ENCODE measurements around the gene NR4A2. TPM values are rescaled to one million over a fixed set of nuclear protein-coding genes. Genes with fewer than 3 reads are reported as not detected.

Gene NR4A2
- polyA plus RNA-seq, 4 donors, result 1.3 to 5.7 (median 2.0) TPM

GRCh38 chr2:156342254-156343095, 10.0 kb upstream of the NR4A2 start:
- peak overlapping the region; percentile 100 for H3K27ac ChIP-seq (ENCODE audit: low read depth in 1 of 3, low read length in 2 of 3)
- H3K27me3 ChIP-seq (ENCODE audit: control insufficient read depth in 3 of 3, insufficient read depth in 3 of 3, low read length in 3 of 3), result no peaks in the 10 kb centered on the region
- FAIRE-seq, result no peak
- DNase-seq, result peak; percentile 95 to 98
- 0 to 1% (median 0%) methylated on average over 33 to 86 of the region's 86 CpGs for WGBS, 3 donors
- H3K4me1 ChIP-seq (ENCODE audit: control insufficient read depth in 3 of 3, insufficient read depth in 2 of 3, low read depth in 1 of 3, low read length in 2 of 3), result peaks cover 0 to 22% (median 4%) of the 10 kb centered on the region in 3 donors
- peak overlapping the region; percentile 74 to 100 (median 92) for H3K4me3 ChIP-seq (ENCODE audit: low read depth in 1 of 3, low read length in 3 of 3)
- no peaks in the 10 kb centered on the region for H3K36me3 ChIP-seq (ENCODE audit: control insufficient read depth in 3 of 3, insufficient read depth in 2 of 3, low read depth in 1 of 3, low read length in 3 of 3)
- H3K9me3 ChIP-seq (ENCODE audit: control insufficient read depth in 2 of 2, insufficient read depth in 1 of 2, low read depth in 1 of 2, low read length in 1 of 2), result no peaks in the 10 kb centered on the region

- peak overlapping the region; percentile 74 to 100 (median 92) for H3K4me3 ChIP-seq (ENCODE audit: low read depth in 1 of 3, low read length in 3 of 3)
- no peaks in the 10 kb centered on the region for H3K9me3 ChIP-seq (ENCODE audit: control insufficient read depth in 2 of 2, insufficient read depth in 1 of 2, low read depth in 1 of 2, low read length in 1 of 2)
- no peaks in the 10 kb centered on the region for H3K27me3 ChIP-seq (ENCODE audit: control insufficient read depth in 3 of 3, insufficient read depth in 3 of 3, low read length in 3 of 3)
- FAIRE-seq, result no peak
- DNase-seq, result peak; percentile 95 to 96
- peak overlapping the region; percentile 100 for H3K27ac ChIP-seq (ENCODE audit: low read depth in 1 of 3, low read length in 2 of 3)
- H3K4me1 ChIP-seq (ENCODE audit: control insufficient read depth in 3 of 3, insufficient read depth in 2 of 3, low read depth in 1 of 3, low read length in 2 of 3), result peaks cover 0 to 15% (median 4%) of the 10 kb centered on the region in 3 donors
- H3K36me3 ChIP-seq (ENCODE audit: control insufficient read depth in 3 of 3, insufficient read depth in 2 of 3, low read depth in 1 of 3, low read length in 3 of 3), result no peaks in the 10 kb centered on the region
- 0 to 1% (median 0%) methylated on average over 44 to 62 of the region's 62 CpGs for WGBS, 3 donors
Observed at GRCh38 chr2:156341452-156342253, 9.1 kb upstream of the NR4A2 start.

- no peaks in the 10 kb centered on the region for H3K9me3 ChIP-seq (ENCODE audit: control insufficient read depth in 2 of 2, insufficient read depth in 1 of 2, low read depth in 1 of 2, low read length in 1 of 2)
- H3K36me3 ChIP-seq (ENCODE audit: control insufficient read depth in 3 of 3, insufficient read depth in 2 of 3, low read depth in 1 of 3, low read length in 3 of 3), result no peaks in the 10 kb centered on the region
- peak overlapping the region; percentile 74 to 100 (median 92) for H3K4me3 ChIP-seq (ENCODE audit: low read depth in 1 of 3, low read length in 3 of 3)
- DNase-seq (peak in 1 of 2 donors; percentile 55), FAIRE-seq (no peak)
- H3K27ac ChIP-seq (ENCODE audit: low read depth in 1 of 3, low read length in 2 of 3), result peak overlapping the region; percentile 100
- no peaks in the 10 kb centered on the region for H3K27me3 ChIP-seq (ENCODE audit: control insufficient read depth in 3 of 3, insufficient read depth in 3 of 3, low read length in 3 of 3)
- H3K4me1 ChIP-seq (ENCODE audit: control insufficient read depth in 3 of 3, insufficient read depth in 2 of 3, low read depth in 1 of 3, low read length in 2 of 3), result peaks cover 0 to 15% (median 4%) of the 10 kb centered on the region in 3 donors
- 2 to 4% (median 3%) methylated on average over 15 of the region's 15 CpGs for WGBS, 3 donors
Observed at GRCh38 chr2:156340804-156341451, 8.4 kb upstream of the NR4A2 start.

DNA sequence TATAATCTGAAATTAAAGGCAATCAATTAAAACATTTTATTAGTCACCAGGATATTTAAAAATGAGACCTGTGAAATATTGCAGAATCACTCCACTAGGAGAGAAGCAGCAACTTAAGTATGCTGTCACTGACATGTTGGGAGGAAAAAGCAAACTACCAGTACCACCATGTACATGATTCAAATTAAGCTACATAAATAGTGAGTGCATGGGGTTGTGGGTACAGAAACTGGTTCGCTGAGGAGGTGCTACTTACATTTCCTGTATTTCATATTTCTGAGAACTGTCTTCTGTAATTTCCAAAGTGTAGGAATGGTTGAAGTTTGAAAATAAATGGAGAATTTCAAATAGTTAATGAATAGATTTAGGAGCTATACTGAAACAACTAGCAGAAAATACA, 7.9 kb upstream of the NR4A2 start:
- Histone ChIP-seq H3K27ac (ENCODE audit: low read depth in 1 of 3, low read length in 2 of 3) (peak overlapping the region in 2 of 3 donors; percentile 82 to 100), H3K9me3 (ENCODE audit: control insufficient read depth in 2 of 2, insufficient read depth in 1 of 2, low read depth in 1 of 2, low read length in 1 of 2) (no peaks in the 10 kb centered on the region), H3K4me1 (ENCODE audit: control insufficient read depth in 3 of 3, insufficient read depth in 2 of 3, low read depth in 1 of 3, low read length in 2 of 3) (peaks cover 0 to 16% (median 4%) of the 10 kb centered on the region in 3 donors), H3K4me3 (ENCODE audit: low read depth in 1 of 3, low read length in 3 of 3) (no peak overlapping the region), H3K36me3 (ENCODE audit: control insufficient read depth in 3 of 3, insufficient read depth in 2 of 3, low read depth in 1 of 3, low read length in 3 of 3) (no peaks in the 10 kb centered on the region), H3K27me3 (ENCODE audit: control insufficient read depth in 3 of 3, insufficient read depth in 3 of 3, low read length in 3 of 3) (no peaks in the 10 kb centered on the region)
- peak in 1 of 2 donors; percentile 11 for DNase-seq
- 22 to 38% (median 35%) methylated on average over 1 of the region's 1 CpG for WGBS, 3 donors
- FAIRE-seq, result no peak

- Histone ChIP-seq H3K27ac (ENCODE audit: low read depth in 1 of 3, low read length in 2 of 3) (no peak overlapping the region), H3K27me3 (ENCODE audit: control insufficient read depth in 3 of 3, insufficient read depth in 3 of 3, low read length in 3 of 3) (no peaks in the 10 kb centered on the region)
- WGBS, 3 donors, result 35 to 60% (median 39%) methylated on average over 3 of the region's 3 CpGs
Observed at GRCh38 chr2:156339865-156340264, 7.3 kb upstream of the NR4A2 start.

GRCh38 chr2:156339110-156339847, 6.8 kb upstream of the NR4A2 start:
- peak in 1 of 2 donors; percentile 28 for DNase-seq
- no peak for FAIRE-seq
- H3K27ac ChIP-seq (ENCODE audit: low read depth in 1 of 3, low read length in 2 of 3), result peak overlapping the region in 2 of 3 donors; percentile 32

More at GRCh38 chr2:156339865-156340264, 7.3 kb upstream of the NR4A2 start:
- Histone ChIP-seq H3K4me3 (ENCODE audit: low read depth in 1 of 3, low read length in 3 of 3) (no peak overlapping the region), H3K9me3 (ENCODE audit: control insufficient read depth in 2 of 2, insufficient read depth in 1 of 2, low read depth in 1 of 2, low read length in 1 of 2) (no peaks in the 10 kb centered on the region), H3K36me3 (ENCODE audit: control insufficient read depth in 3 of 3, insufficient read depth in 2 of 3, low read depth in 1 of 3, low read length in 3 of 3) (no peaks in the 10 kb centered on the region), H3K4me1 (ENCODE audit: control insufficient read depth in 3 of 3, insufficient read depth in 2 of 3, low read depth in 1 of 3, low read length in 2 of 3) (peaks cover 0 to 21% (median 4%) of the 10 kb centered on the region in 3 donors)
- DNase-seq, result no peak
- FAIRE-seq, result no peak

GRCh38 chr2:156338578-156338977, 6.1 kb upstream of the NR4A2 start:
- Histone ChIP-seq H3K9me3 (ENCODE audit: control insufficient read depth in 2 of 2, insufficient read depth in 1 of 2, low read depth in 1 of 2, low read length in 1 of 2) (no peaks in the 10 kb centered on the region), H3K27ac (ENCODE audit: low read depth in 1 of 3, low read length in 2 of 3) (peak overlapping the region in 2 of 3 donors; percentile 21 to 75), H3K4me1 (ENCODE audit: control insufficient read depth in 3 of 3, insufficient read depth in 2 of 3, low read depth in 1 of 3, low read length in 2 of 3) (peaks cover 0 to 22% (median 4%) of the 10 kb centered on the region in 3 donors), H3K27me3 (ENCODE audit: control insufficient read depth in 3 of 3, insufficient read depth in 3 of 3, low read length in 3 of 3) (no peaks in the 10 kb centered on the region), H3K36me3 (ENCODE audit: control insufficient read depth in 3 of 3, insufficient read depth in 2 of 3, low read depth in 1 of 3, low read length in 3 of 3) (no peaks in the 10 kb centered on the region), H3K4me3 (ENCODE audit: low read depth in 1 of 3, low read length in 3 of 3) (no peak overlapping the region)
- DNase-seq (peak; percentile 60 to 76), FAIRE-seq (peak; percentile 85)
- 13 to 42% (median 29%) methylated on average over 2 of the region's 2 CpGs for WGBS, 3 donors

More at GRCh38 chr2:156339110-156339847, 6.8 kb upstream of the NR4A2 start:
- Histone ChIP-seq H3K4me3 (ENCODE audit: low read depth in 1 of 3, low read length in 3 of 3) (no peak overlapping the region), H3K9me3 (ENCODE audit: control insufficient read depth in 2 of 2, insufficient read depth in 1 of 2, low read depth in 1 of 2, low read length in 1 of 2) (no peaks in the 10 kb centered on the region), H3K4me1 (ENCODE audit: control insufficient read depth in 3 of 3, insufficient read depth in 2 of 3, low read depth in 1 of 3, low read length in 2 of 3) (peaks cover 0 to 22% (median 4%) of the 10 kb centered on the region in 3 donors), H3K27me3 (ENCODE audit: control insufficient read depth in 3 of 3, insufficient read depth in 3 of 3, low read length in 3 of 3) (no peaks in the 10 kb centered on the region), H3K36me3 (ENCODE audit: control insufficient read depth in 3 of 3, insufficient read depth in 2 of 3, low read depth in 1 of 3, low read length in 3 of 3) (no peaks in the 10 kb centered on the region)
- WGBS, 3 donors, result 16 to 56% (median 40%) methylated on average over 5 of the region's 5 CpGs
